Body of pancreas (tissue), 4 donors: ENCODE data around the gene TUBGCP4. TPM values are rescaled to one million over a fixed set of nuclear protein-coding genes. Genes with fewer than 3 reads are reported as not detected.

Source experiments
- ATAC-seq: fragments of 150-250 bp; one replicate; pipeline ENCODE4 v1.9.1; 2016
- DNase-seq, 4 donors: peaks; one replicate each; pipeline ENCODE4 v3.0.0-alpha.2; 2019
- H3K27ac ChIP-seq, 4 donors: fragments of 200-600 bp; sonication (generic); 1 replicate in 3 of 4; 2 replicates in 1 of 4; pipeline versions ENCODE4 v1.5.1 to v1.6.1; 2016 to 2019; ENCODE audit warnings: mild to moderate bottlenecking in 1 of 4, mixed read lengths in 1 of 4, moderate library complexity in 1 of 4
- H3K27me3 ChIP-seq, 2 donors: fragments of 200-600 bp; sonication (generic); one replicate each; pipeline ENCODE4 v1.6.0; 2016; ENCODE audit warnings: mild to moderate bottlenecking in 1 of 2
- H3K36me3 ChIP-seq, 2 donors: fragments of 200-600 bp; sonication (generic); replicated peaks in 1 of 2; 2 replicates each; pipeline ENCODE4 v1.5.1; 2016; ENCODE audit warnings: low read depth in 2 of 2; ENCODE audit not compliant: insufficient read depth in 1 of 2
- H3K4me1 ChIP-seq: fragments of 200-600 bp; sonication (generic); one replicate; pipeline ENCODE4 v1.6.0; 2016
- H3K4me3 ChIP-seq, 2 donors: fragments of 200-600 bp; sonication (generic); 1 replicate in 1 of 2; 2 replicates in 1 of 2; pipeline ENCODE4 v1.5.1; 2016 to 2019
- H3K9me3 ChIP-seq, 3 donors: fragments of 200-600 bp; sonication (generic); 1 replicate in 2 of 3; 2 replicates in 1 of 3; pipeline ENCODE4 v1.5.1; 2016
- POLR2A ChIP-seq, 3 donors: fragments of 450-650 bp; IDR thresholded peaks; one replicate each; pipeline ENCODE4 v1.6.1; 2016; ENCODE audit warnings: antibody characterized with exemption in 3 of 3, mild to moderate bottlenecking in 2 of 3
- WGBS, 2 donors: methylation state at CpG; one replicate each; pipeline ENCODE4 v1.1.5; 2017; 5-methylcytosine and 5-hydroxymethylcytosine counted together
- intact Hi-C: fragments of 100-400 bp; cut with DNase I; formaldehyde crosslinking; loops from one replicate; pipeline ENCODE4 v1.15.1; 2023
- total RNA-seq, 2 donors: library from RNA; depleted of rRNA; stranded (reverse); fragments of >200 nt; gene quantifications; one replicate each; pipeline ENCODE4 v1.1.0, GENCODE V29; 2016
- TF ChIP-seq, protein P1 (sequence below), 7 experiments: fragments of 450-650 bp in 4 of 7; fragments of 200-600 bp in 3 of 7; sonication (generic) in 3 of 7; IDR thresholded peaks; one replicate each; pipeline ENCODE4 v1.5.1; 2016 to 2019; ENCODE audit warnings: antibody characterized with exemption in 7 of 7

The TUBGCP4 gene
- total RNA-seq, 2 donors from 2014 or later, result 12.2 to 22.1 TPM

DNA sequence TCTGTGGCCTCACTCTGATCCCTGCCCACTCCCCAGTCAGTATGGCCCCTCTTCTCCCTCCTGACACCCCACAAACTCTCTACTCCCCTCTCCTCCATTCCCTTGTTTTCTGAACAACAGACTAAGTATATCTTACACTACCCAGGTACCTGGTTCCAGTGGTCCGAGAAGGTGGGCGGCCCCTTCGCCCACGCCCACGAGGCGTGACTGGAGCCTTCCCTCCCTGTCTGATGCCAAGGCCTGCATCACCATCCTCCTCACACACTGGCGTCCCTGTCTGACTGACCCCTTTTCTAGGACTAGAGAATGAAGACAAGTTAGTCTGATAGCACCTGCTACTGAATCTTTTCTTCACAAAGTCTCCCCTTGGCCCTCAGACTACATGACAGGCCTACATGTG is 50.0 kb downstream of the TUBGCP4 start:
- Histone ChIP-seq H3K4me1 (no peaks in the 10 kb centered on the region), H3K4me3 (no peak overlapping the region), H3K27me3 (no peaks in the 10 kb centered on the region), H3K36me3 (peaks cover 0 to 15% of the 10 kb centered on the region in 2 donors), H3K27ac (no peak overlapping the region), H3K9me3 (no peaks in the 10 kb centered on the region)
- no peak for TF ChIP-seq POLR2A (IDR thresholded peaks at IDR 0.05)
- TF ChIP-seq, protein P1, sequence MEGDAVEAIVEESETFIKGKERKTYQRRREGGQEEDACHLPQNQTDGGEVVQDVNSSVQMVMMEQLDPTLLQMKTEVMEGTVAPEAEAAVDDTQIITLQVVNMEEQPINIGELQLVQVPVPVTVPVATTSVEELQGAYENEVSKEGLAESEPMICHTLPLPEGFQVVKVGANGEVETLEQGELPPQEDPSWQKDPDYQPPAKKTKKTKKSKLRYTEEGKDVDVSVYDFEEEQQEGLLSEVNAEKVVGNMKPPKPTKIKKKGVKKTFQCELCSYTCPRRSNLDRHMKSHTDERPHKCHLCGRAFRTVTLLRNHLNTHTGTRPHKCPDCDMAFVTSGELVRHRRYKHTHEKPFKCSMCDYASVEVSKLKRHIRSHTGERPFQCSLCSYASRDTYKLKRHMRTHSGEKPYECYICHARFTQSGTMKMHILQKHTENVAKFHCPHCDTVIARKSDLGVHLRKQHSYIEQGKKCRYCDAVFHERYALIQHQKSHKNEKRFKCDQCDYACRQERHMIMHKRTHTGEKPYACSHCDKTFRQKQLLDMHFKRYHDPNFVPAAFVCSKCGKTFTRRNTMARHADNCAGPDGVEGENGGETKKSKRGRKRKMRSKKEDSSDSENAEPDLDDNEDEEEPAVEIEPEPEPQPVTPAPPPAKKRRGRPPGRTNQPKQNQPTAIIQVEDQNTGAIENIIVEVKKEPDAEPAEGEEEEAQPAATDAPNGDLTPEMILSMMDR (IDR thresholded peaks at IDR 0.05), result no peak
- DNase-seq (no peak), ATAC-seq (no peak)
- WGBS, 2 donors, result 94 to 96% methylated on average over 7 of the region's 7 CpGs
- intact Hi-C loops, result no loop called here

DNA sequence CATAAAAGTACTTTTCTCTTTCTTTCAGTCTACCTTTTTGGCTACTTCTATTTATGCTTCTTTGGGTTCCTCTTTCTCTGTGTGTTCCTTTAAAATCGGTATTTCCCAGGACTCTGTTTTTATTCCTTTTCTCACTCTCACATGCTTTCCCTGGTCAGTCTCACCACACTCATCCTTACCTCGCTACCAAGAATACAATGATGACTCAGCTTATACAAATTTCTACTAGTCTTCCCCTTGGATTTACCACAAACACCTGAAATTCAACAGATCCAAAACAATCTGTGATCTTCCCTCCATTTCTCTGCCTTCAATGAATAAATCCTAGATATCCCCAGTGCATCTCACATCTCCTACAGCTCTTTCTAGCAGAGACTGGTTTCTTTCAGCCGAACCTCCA is 52.9 kb downstream of the TUBGCP4 start:
- no peaks in the 10 kb centered on the region for H3K9me3 ChIP-seq

DNA sequence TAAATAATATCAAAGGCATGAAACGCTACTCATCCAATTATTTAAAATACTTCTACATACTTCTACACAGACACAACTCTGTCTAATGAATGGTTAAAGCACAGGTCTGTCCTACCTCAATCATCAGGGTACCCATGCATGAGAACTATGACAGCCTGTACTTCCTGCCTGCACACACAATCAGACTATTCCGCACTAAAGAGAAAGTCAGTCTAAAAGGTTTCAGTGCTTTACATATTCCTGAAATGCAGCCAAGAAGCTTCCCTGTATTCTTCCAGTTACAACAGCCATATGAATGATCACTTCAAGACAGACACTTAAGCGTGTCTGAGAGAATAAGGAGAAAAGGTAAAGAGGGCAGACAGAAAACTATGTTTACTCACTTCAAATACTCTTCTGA is 58.8 kb downstream of the TUBGCP4 start:
- H3K36me3 ChIP-seq, result peaks cover 0 to 3% of the 10 kb centered on the region in 2 donors
- H3K27ac ChIP-seq, result no peak overlapping the region
- H3K9me3 ChIP-seq, result no peaks in the 10 kb centered on the region
- no peaks in the 10 kb centered on the region for H3K27me3 ChIP-seq
- DNase-seq (no peak), ATAC-seq (no peak)
- WGBS, 2 donors, result 60 to 71% methylated on average over 3 of the region's 3 CpGs
- intact Hi-C loops, result no loop called here
- no peaks in the 10 kb centered on the region for H3K4me1 ChIP-seq
- H3K4me3 ChIP-seq, result no peak overlapping the region
- TF ChIP-seq POLR2A (IDR thresholded peaks at IDR 0.05), result no peak
- TF ChIP-seq, protein P1 (IDR thresholded peaks at IDR 0.05), result no peak

More for the DNA sequence above, 52.9 kb downstream of the TUBGCP4 start:
- no peak overlapping the region for H3K27ac ChIP-seq
- peaks cover 0 to 18% of the 10 kb centered on the region in 2 donors for H3K36me3 ChIP-seq
- no peaks in the 10 kb centered on the region for H3K4me1 ChIP-seq
- no peak overlapping the region for H3K4me3 ChIP-seq
- no peak for TF ChIP-seq POLR2A (IDR thresholded peaks at IDR 0.05)
- TF ChIP-seq, protein P1 (IDR thresholded peaks at IDR 0.05), result no peak
- WGBS, 2 donors, result 97 to 99% methylated on average over 3 of the region's 3 CpGs
- ATAC-seq (no peak), DNase-seq (no peak)
- intact Hi-C loops, result no loop called here
- H3K27me3 ChIP-seq, result no peaks in the 10 kb centered on the region

DNA sequence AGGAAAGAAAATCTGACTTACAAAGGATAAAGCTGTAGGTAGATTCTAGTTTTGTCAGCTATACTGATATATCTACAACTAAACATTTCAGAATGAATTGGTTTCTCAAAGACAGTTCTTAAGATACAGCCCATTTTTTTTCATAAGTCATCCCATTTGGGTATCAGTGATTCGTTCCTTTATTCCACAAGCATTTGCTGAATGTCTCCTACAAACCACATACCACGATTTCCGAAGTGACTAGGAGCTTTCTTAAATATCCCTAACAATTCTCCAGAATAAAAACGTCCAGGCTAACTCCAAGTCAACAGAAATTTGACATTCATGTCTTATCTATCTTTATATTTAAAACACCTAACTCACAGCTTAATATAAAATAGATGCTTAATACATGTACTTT is 62.3 kb downstream of the TUBGCP4 start:
- no peak for ATAC-seq
- Histone ChIP-seq H3K4me1 (no peaks in the 10 kb centered on the region), H3K9me3 (no peaks in the 10 kb centered on the region), H3K4me3 (no peak overlapping the region), H3K36me3 (peaks cover 0 to 4% of the 10 kb centered on the region in 2 donors), H3K27ac (no peak overlapping the region), H3K27me3 (no peaks in the 10 kb centered on the region)
- WGBS, 2 donors, result 79 to 83% methylated on average over 4 of the region's 4 CpGs
- no peak for TF ChIP-seq POLR2A (IDR thresholded peaks at IDR 0.05)
- TF ChIP-seq, protein P1 (IDR thresholded peaks at IDR 0.05), result no peak
- no peak for DNase-seq
- intact Hi-C loops, result no loop called here

DNA sequence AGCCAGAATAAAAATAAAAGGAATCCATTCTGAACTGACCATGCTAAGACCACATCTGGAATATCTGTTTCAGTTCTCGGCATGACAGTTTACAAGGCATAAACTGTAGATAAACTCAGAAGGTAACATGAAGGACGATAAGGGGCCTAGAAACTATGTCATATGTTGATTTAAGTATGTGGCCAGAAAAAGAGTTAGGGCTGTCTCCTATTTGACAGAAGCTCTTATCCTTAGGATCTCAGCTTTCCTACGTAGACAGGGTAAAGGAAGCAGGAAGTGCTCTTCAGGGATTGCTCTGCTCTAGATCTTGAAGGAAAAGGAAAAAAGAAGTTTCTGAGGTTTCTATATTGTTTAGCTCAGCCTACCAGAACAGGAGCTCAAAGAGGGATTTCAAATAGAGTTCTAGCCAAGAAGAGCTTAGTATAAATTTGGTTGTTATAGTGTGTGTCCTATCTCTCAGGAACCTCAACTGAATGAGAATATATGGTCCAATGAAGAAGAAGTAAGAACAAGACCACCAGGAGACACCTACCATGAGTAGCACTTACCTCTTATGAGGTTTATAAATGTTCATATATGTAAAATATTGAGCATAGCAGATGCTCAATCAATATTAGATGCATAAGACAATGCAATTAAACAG is 62.9 kb downstream of the TUBGCP4 start:
- TF ChIP-seq, protein P1 (IDR thresholded peaks at IDR 0.05), result no peak
- no peak for TF ChIP-seq POLR2A (IDR thresholded peaks at IDR 0.05)
- H3K27me3 ChIP-seq, result no peaks in the 10 kb centered on the region
- no peak overlapping the region for H3K27ac ChIP-seq
- H3K9me3 ChIP-seq, result no peaks in the 10 kb centered on the region
- DNase-seq (no peak), ATAC-seq (no peak)
- WGBS, 2 donors, result 44 to 59% methylated on average over 3 of the region's 3 CpGs
- intact Hi-C loops, result no loop called here
- peaks cover 0 to 4% of the 10 kb centered on the region in 2 donors for H3K36me3 ChIP-seq
- H3K4me3 ChIP-seq, result no peak overlapping the region
- no peaks in the 10 kb centered on the region for H3K4me1 ChIP-seq
